Activated T-helper 1 cell treated with Interleukin-2 at 50 U/mL for 16 hours (primary cell): Measurements from ENCODE around the gene ADRM1.

ENCODE experiments used
- DNase-seq: peaks from one replicate; pipeline ENCODE4 v3.0.0-alpha.2; 2020; ENCODE audit warnings: low read depth

Gene ADRM1

GRCh38 chr20:62281161-62281933, 21.4 kb upstream of the ADRM1 start:
- DNase-seq = no peak

- no peak for DNase-seq
Measured at GRCh38 chr20:62282103-62282502, 20.7 kb upstream of the ADRM1 start.

GRCh38 chr20:62282877-62283503, 19.8 kb upstream of the ADRM1 start:
- no peak for DNase-seq

- DNase-seq = no peak
Measured at GRCh38 chr20:62284448-62284847, 18.3 kb upstream of the ADRM1 start.

GRCh38 chr20:62285151-62285550, 17.6 kb upstream of the ADRM1 start:
- DNase-seq = no peak

- no peak for DNase-seq
Measured at GRCh38 chr20:62285722-62286121, 17.1 kb upstream of the ADRM1 start.

GRCh38 chr20:62286493-62287064, 16.2 kb upstream of the ADRM1 start:
- no peak for DNase-seq

- DNase-seq = no peak
Measured at GRCh38 chr20:62287129-62287528, 15.7 kb upstream of the ADRM1 start.

GRCh38 chr20:62287759-62288534, 14.8 kb upstream of the ADRM1 start:
- DNase-seq = no peak

- no peak for DNase-seq
Measured at GRCh38 chr20:62288535-62289105, 14.2 kb upstream of the ADRM1 start.

- no peak for DNase-seq
Measured at GRCh38 chr20:62289131-62289530, 13.7 kb upstream of the ADRM1 start.

- DNase-seq = no peak
Measured at GRCh38 chr20:62289898-62290297, 12.9 kb upstream of the ADRM1 start.

- DNase-seq = no peak
Measured at GRCh38 chr20:62291251-62292066, 11.3 kb upstream of the ADRM1 start.

GRCh38 chr20:62292108-62292507, 10.7 kb upstream of the ADRM1 start:
- DNase-seq = no peak

- DNase-seq = no peak
Measured at GRCh38 chr20:62293111-62293784, 9.5 kb upstream of the ADRM1 start.

GRCh38 chr20:62293946-62294345, 8.9 kb upstream of the ADRM1 start:
- no peak for DNase-seq

- DNase-seq = no peak
Measured at GRCh38 chr20:62294516-62294915, 8.3 kb upstream of the ADRM1 start.

GRCh38 chr20:62296724-62297448, 5.9 kb upstream of the ADRM1 start:
- no peak for DNase-seq

GRCh38 chr20:62297449-62298227, 5.2 kb upstream of the ADRM1 start:
- DNase-seq = no peak
